ENCODE results near the gene SUOX. TPM values are rescaled to one million over a fixed set of nuclear protein-coding genes. Genes with fewer than 3 reads are reported as not detected.

The SUOX gene
- total RNA-seq, 1 donor from 2014 or later = 36.0 TPM

GRCh38 chr12:56007564-56008559 lies 10.8 kb downstream of the SUOX start:
- TF ChIP-seq CTCF (IDR thresholded peaks at IDR 0.05; ENCODE audit: borderline replicate concordance) = no peak
- H3K27me3 ChIP-seq (ENCODE audit: low read depth) = no peaks in the 10 kb centered on the region
- peak; percentile 62 for DNase-seq
- peak overlapping the region; percentile 95 for H3K27ac ChIP-seq (replicated peaks)
- H3K9me3 ChIP-seq (replicated peaks) = no peaks in the 10 kb centered on the region
- H3K4me3 ChIP-seq = peak overlapping the region; percentile 98
- H3K36me3 ChIP-seq = peaks cover 27% of the 10 kb centered on the region
- H3K4me1 ChIP-seq = peaks cover 12% of the 10 kb centered on the region
- intact Hi-C loops (cut with micrococcal nuclease) = no loop called here

GRCh38 chr12:56010111-56010570 lies 13.1 kb downstream of the SUOX start:
- DNase-seq = no peak
- intact Hi-C loops (cut with micrococcal nuclease) = no loop called here
- no peaks in the 10 kb centered on the region for H3K9me3 ChIP-seq (replicated peaks)
- no peak for TF ChIP-seq CTCF (IDR thresholded peaks at IDR 0.05; ENCODE audit: borderline replicate concordance)
- H3K4me1 ChIP-seq = peaks cover 12% of the 10 kb centered on the region
- H3K27me3 ChIP-seq (ENCODE audit: low read depth) = no peaks in the 10 kb centered on the region
- H3K27ac ChIP-seq (replicated peaks) = no peak overlapping the region
- H3K4me3 ChIP-seq = no peak overlapping the region
- peaks cover 8% of the 10 kb centered on the region for H3K36me3 ChIP-seq

- TF ChIP-seq CTCF (IDR thresholded peaks at IDR 0.05; ENCODE audit: borderline replicate concordance) = no peak
- intact Hi-C loops (cut with micrococcal nuclease) = no loop called here
These were observed 14.5 kb downstream of the SUOX start for GRCh38 chr12:56011509-56012090.

GRCh38 chr12:56013482-56013881 lies 16.4 kb downstream of the SUOX start:
- peaks cover 11% of the 10 kb centered on the region for H3K36me3 ChIP-seq
- intact Hi-C loops (cut with micrococcal nuclease) = no loop called here
- no peaks in the 10 kb centered on the region for H3K9me3 ChIP-seq (replicated peaks)
- H3K27ac ChIP-seq (replicated peaks) = no peak overlapping the region
- H3K27me3 ChIP-seq (ENCODE audit: low read depth) = no peaks in the 10 kb centered on the region
- DNase-seq = no peak
- no peaks in the 10 kb centered on the region for H3K4me1 ChIP-seq
- no peak for TF ChIP-seq CTCF (IDR thresholded peaks at IDR 0.05; ENCODE audit: borderline replicate concordance)
- H3K4me3 ChIP-seq = no peak overlapping the region

More at GRCh38 chr12:56011509-56012090, 14.5 kb downstream of the SUOX start:
- Histone ChIP-seq H3K27ac (replicated peaks) (no peak overlapping the region), H3K36me3 (peaks cover 8% of the 10 kb centered on the region), H3K4me1 (peaks cover 12% of the 10 kb centered on the region), H3K9me3 (replicated peaks) (no peaks in the 10 kb centered on the region), H3K27me3 (ENCODE audit: low read depth) (no peaks in the 10 kb centered on the region), H3K4me3 (no peak overlapping the region)
- DNase-seq = no peak

GRCh38 chr12:56014205-56014604 lies 17.1 kb downstream of the SUOX start:
- no peaks in the 10 kb centered on the region for H3K9me3 ChIP-seq (replicated peaks)
- intact Hi-C loops (cut with micrococcal nuclease) = no loop called here
- DNase-seq = no peak
- peaks cover 18% of the 10 kb centered on the region for H3K36me3 ChIP-seq
- H3K27me3 ChIP-seq (ENCODE audit: low read depth) = no peaks in the 10 kb centered on the region
- H3K4me3 ChIP-seq = no peak overlapping the region
- no peak for TF ChIP-seq CTCF (IDR thresholded peaks at IDR 0.05; ENCODE audit: borderline replicate concordance)
- H3K4me1 ChIP-seq = no peaks in the 10 kb centered on the region
- H3K27ac ChIP-seq (replicated peaks) = no peak overlapping the region

All from left ventricle myocardium inferior (tissue), 1 donor.